HEK293 (cell line): ENCODE measurements around the gene TBC1D22A.

Experiments
- CTCF ChIA-PET: fragments of 350-600 bp; formaldehyde crosslinking; extraction: SDS; loops from one replicate; lab custom pipeline; 2021; ENCODE audit warnings: antibody characterized with exemption; lab: Yijun Ruan, JAX
- POLR2A ChIA-PET: fragments of 300-600 bp; formaldehyde crosslinking; extraction: SDS; loops from one replicate; lab custom pipeline; 2020; ENCODE audit warnings: antibody characterized with exemption, inconsistent platforms; lab: Yijun Ruan, JAX
- H3K27ac ChIP-seq: fragments of 200-500 bp; sonication (Bioruptor generic); 2 replicates; pipeline ENCODE4 v1.5.1; 2014; ENCODE audit warnings: low read depth, low read length, control low read depth, inconsistent platforms; ENCODE audit errors: extremely low read depth
- H3K36me3 ChIP-seq, 2 experiments: fragments of 200-500 bp in 1 of 2; sonication (Bioruptor generic) in 1 of 2; 1 replicate in 1 of 2; 2 replicates in 1 of 2; pipeline ENCODE4 v1.5.1; 2014 to 2017; ENCODE audit warnings: inconsistent platforms in 2 of 2, low read length in 2 of 2; ENCODE audit not compliant: control insufficient read depth in 2 of 2, insufficient read depth in 1 of 2
- H3K4me1 ChIP-seq: fragments of 200-500 bp; sonication (Bioruptor generic); 2 replicates; pipeline ENCODE4 v1.5.1; 2014; ENCODE audit warnings: mild to moderate bottlenecking, low read length, inconsistent platforms; ENCODE audit not compliant: control insufficient read depth, insufficient read depth
- H3K4me3 ChIP-seq: 2 replicates; pipeline ENCODE4 v1.5.1; 2011; ENCODE audit warnings: low read depth, mild to moderate bottlenecking, control low read depth, low read length, moderate library complexity
- H3K9me3 ChIP-seq: fragments of 200-500 bp; sonication (Bioruptor generic); 2 replicates; pipeline ENCODE4 v1.5.1; 2014; ENCODE audit warnings: low read depth, low read length, inconsistent platforms; ENCODE audit not compliant: control insufficient read depth, insufficient read depth
- MYNN ChIP-seq: fragments of 450-650 bp; formaldehyde crosslinking; IDR thresholded peaks from 2 replicates; pipeline ENCODE4 v1.5.1; 2016; ENCODE audit warnings: missing biosample characterization, missing genetic modification characterization, borderline replicate concordance
- PBX3 ChIP-seq: sonication (generic); formaldehyde crosslinking; IDR thresholded peaks from 2 replicates; pipeline ENCODE4 v1.8.1; 2022; ENCODE audit warnings: mild to moderate bottlenecking, moderate library complexity, missing genetic modification reagents
- SALL2 ChIP-seq: fragments of 450-650 bp; formaldehyde crosslinking; IDR thresholded peaks from 2 replicates; pipeline ENCODE4 v1.5.0; 2017; ENCODE audit warnings: missing biosample characterization, mild to moderate bottlenecking, missing genetic modification characterization, borderline replicate concordance
- SP3 ChIP-seq: fragments of 450-650 bp; formaldehyde crosslinking; IDR thresholded peaks from 2 replicates; pipeline ENCODE4 v1.5.1; 2016; ENCODE audit warnings: missing biosample characterization, missing genetic modification characterization
- ZNF114 ChIP-seq: fragments of 450-650 bp; formaldehyde crosslinking; IDR thresholded peaks from 2 replicates; pipeline ENCODE4 v1.5.0; 2017; ENCODE audit warnings: missing biosample characterization, missing genetic modification characterization
- ZNF121 ChIP-seq: fragments of 450-650 bp; formaldehyde crosslinking; IDR thresholded peaks from 2 replicates; pipeline ENCODE4 v1.5.1; 2016; ENCODE audit warnings: missing biosample characterization, missing genetic modification characterization
- ZNF133 ChIP-seq: fragments of 450-650 bp; formaldehyde crosslinking; IDR thresholded peaks from 2 replicates; pipeline ENCODE4 v1.5.1; 2016; ENCODE audit warnings: missing biosample characterization, missing genetic modification characterization
- ZNF211 ChIP-seq: fragments of 450-650 bp; formaldehyde crosslinking; IDR thresholded peaks from 2 replicates; pipeline ENCODE4 v1.5.1; 2016; ENCODE audit warnings: low read depth, missing biosample characterization, missing genetic modification characterization
- ZNF221 ChIP-seq: fragments of 450-650 bp; formaldehyde crosslinking; IDR thresholded peaks from 2 replicates; pipeline ENCODE4 v1.5.1; 2017; ENCODE audit warnings: missing biosample characterization, missing genetic modification characterization, borderline replicate concordance
- ZNF324 ChIP-seq: fragments of 450-650 bp; formaldehyde crosslinking; IDR thresholded peaks from 2 replicates; pipeline ENCODE4 v1.5.1; 2016; ENCODE audit warnings: missing biosample characterization, missing genetic modification characterization
- ZNF366 ChIP-seq: fragments of 450-650 bp; formaldehyde crosslinking; conservative IDR thresholded peaks from 2 replicates; pipeline ENCODE4 v1.5.1; 2016; ENCODE audit warnings: missing biosample characterization, missing genetic modification characterization
- ZNF473 ChIP-seq: fragments of 450-650 bp; formaldehyde crosslinking; IDR thresholded peaks from 2 replicates; pipeline ENCODE4 v1.5.1; 2017; ENCODE audit warnings: missing biosample characterization, missing genetic modification characterization
- ZNF501 ChIP-seq: fragments of 450-650 bp; formaldehyde crosslinking; IDR thresholded peaks from 2 replicates; pipeline ENCODE4 v1.5.1; 2016; ENCODE audit warnings: missing biosample characterization, missing genetic modification characterization
- ZNF624 ChIP-seq: fragments of 450-650 bp; formaldehyde crosslinking; IDR thresholded peaks from 2 replicates; pipeline ENCODE4 v1.5.1; 2017; ENCODE audit warnings: missing biosample characterization, missing genetic modification characterization
- ZNF830 ChIP-seq: fragments of 450-650 bp; IDR thresholded peaks from 2 replicates; pipeline ENCODE4 v1.5.0; 2018; ENCODE audit warnings: missing biosample characterization, missing genetic modification characterization, low read depth, mild to moderate bottlenecking, moderate library complexity
- ZXDB ChIP-seq: fragments of 450-650 bp; formaldehyde crosslinking; IDR thresholded peaks from 2 replicates; pipeline ENCODE4 v1.5.1; 2016; ENCODE audit warnings: missing biosample characterization, missing genetic modification characterization
- TF ChIP-seq, protein P1 (sequence below): fragments of 450-650 bp; formaldehyde crosslinking; IDR thresholded peaks from 2 replicates; pipeline ENCODE4 v1.5.1; 2017; ENCODE audit warnings: missing biosample characterization, missing genetic modification characterization

Gene TBC1D22A

GRCh38 chr22:46997311-46997970 is 235.0 kb downstream of the TBC1D22A start:
- no peak for TF ChIP-seq ZNF324
- TF ChIP-seq ZNF211 (tag by site-specific recombination) = no peak
- TF ChIP-seq ZNF473 = no peak
- TF ChIP-seq ZNF501 = no peak
- TF ChIP-seq, all 188 proteins: peak for 0
- Histone ChIP-seq H3K4me3 (no peak overlapping the region), H3K36me3 (no peaks in the 10 kb centered on the region), H3K9me3 (no peaks in the 10 kb centered on the region), H3K4me1 (no peaks in the 10 kb centered on the region; the same call in 1 of the 2 replicates), H3K27ac (no peak overlapping the region)
- ChIA-PET CTCF (interaction anchor here (0.6 to 1.9 kb wide), 4 partner anchors 15 to 34 kb away, joined by 3 to 6 read pairs (median 4); no protein-coding TSS in a partner anchor), POLR2A (no interaction called here)

- no peaks in the 10 kb centered on the region; the same call in 1 of the 2 replicates for H3K4me1 ChIP-seq
- no peak overlapping the region for H3K27ac ChIP-seq
- ChIA-PET CTCF (interaction anchor here (0.6 kb wide), 1 partner anchor 19 kb away, joined by 3 read pairs; no protein-coding TSS in a partner anchor), POLR2A (no interaction called here)
- no peak overlapping the region for H3K4me3 ChIP-seq
- H3K36me3 ChIP-seq = peaks cover 0 to under 1% of the 10 kb centered on the region in 2 experiments; a peak in 1 of 3 replicates
- no peak for TF ChIP-seq SALL2 (tag by site-specific recombination)
- TF ChIP-seq ZNF221 (tag by site-specific recombination) = no peak
- TF ChIP-seq ZNF366 (tag by site-specific recombination) = no peak
- no peak for TF ChIP-seq ZNF121
- no peak for TF ChIP-seq ZNF133 (tag by site-specific recombination)
- no peak for TF ChIP-seq ZNF624 (tag by site-specific recombination)
- no peak for TF ChIP-seq ZXDB (tag by site-specific recombination)
- TF ChIP-seq ZNF830 (tag by site-specific recombination) = no peak
- no peak for TF ChIP-seq ZNF114 (tag by site-specific recombination)
- no peak for TF ChIP-seq PBX3 (CRISPR knock-in tag)
- TF ChIP-seq MYNN (tag by site-specific recombination) = no peak
- TF ChIP-seq, all 188 proteins: peak for 0
- H3K9me3 ChIP-seq = no peaks in the 10 kb centered on the region
Measured at GRCh38 chr22:46998331-46998730, 235.9 kb downstream of the TBC1D22A start.

DNA sequence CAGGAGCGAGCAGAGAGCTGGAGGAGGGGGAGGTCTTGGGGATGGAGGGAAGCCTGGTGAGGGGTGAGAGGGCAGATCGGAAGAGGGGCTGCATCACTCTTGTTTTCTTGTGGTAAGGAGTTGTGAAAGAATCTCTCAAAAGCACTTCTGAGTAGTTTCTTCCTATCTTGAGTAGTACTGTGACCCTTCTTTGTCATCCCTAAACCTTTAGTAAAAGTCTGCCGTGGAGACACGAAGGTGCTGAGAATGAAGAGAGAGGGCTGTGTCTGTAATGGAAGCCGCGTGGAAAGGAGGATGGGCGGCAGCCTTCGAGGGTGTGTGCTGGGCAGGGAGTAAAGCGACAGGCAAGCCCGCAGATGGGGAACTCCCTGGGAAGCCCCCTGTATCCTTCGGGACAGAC is 237.8 kb downstream of the TBC1D22A start:
- no peak overlapping the region for H3K4me3 ChIP-seq
- H3K36me3 ChIP-seq = peaks cover 0 to 19% of the 10 kb centered on the region in 2 experiments; a peak in 2 of 3 replicates
- H3K9me3 ChIP-seq = no peaks in the 10 kb centered on the region
- H3K4me1 ChIP-seq = no peaks in the 10 kb centered on the region
- TF ChIP-seq SP3 (tag by site-specific recombination) = no peak
- TF ChIP-seq, protein P1, sequence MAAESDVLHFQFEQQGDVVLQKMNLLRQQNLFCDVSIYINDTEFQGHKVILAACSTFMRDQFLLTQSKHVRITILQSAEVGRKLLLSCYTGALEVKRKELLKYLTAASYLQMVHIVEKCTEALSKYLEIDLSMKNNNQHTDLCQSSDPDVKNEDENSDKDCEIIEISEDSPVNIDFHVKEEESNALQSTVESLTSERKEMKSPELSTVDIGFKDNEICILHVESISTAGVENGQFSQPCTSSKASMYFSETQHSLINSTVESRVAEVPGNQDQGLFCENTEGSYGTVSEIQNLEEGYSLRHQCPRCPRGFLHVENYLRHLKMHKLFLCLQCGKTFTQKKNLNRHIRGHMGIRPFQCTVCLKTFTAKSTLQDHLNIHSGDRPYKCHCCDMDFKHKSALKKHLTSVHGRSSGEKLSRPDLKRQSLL (tag by site-specific recombination) = no peak
- no peak overlapping the region for H3K27ac ChIP-seq
- CTCF ChIA-PET = interaction anchor here (1.3 kb wide), 1 partner anchor 12 kb away, joined by 3 read pairs; no protein-coding TSS in a partner anchor
- POLR2A ChIA-PET = no interaction called here
